Kidney glomerular epithelial cell (primary cell): ENCODE results near the gene HOATZ.
A peak's percentile ranks its signal among the peaks of the same experiment; 100 is the strongest.

Experiments
- DNase-seq: peaks from one replicate; lab custom pipeline; 2025; lab: John Stamatoyannopoulos, UW

Gene HOATZ

DNA sequence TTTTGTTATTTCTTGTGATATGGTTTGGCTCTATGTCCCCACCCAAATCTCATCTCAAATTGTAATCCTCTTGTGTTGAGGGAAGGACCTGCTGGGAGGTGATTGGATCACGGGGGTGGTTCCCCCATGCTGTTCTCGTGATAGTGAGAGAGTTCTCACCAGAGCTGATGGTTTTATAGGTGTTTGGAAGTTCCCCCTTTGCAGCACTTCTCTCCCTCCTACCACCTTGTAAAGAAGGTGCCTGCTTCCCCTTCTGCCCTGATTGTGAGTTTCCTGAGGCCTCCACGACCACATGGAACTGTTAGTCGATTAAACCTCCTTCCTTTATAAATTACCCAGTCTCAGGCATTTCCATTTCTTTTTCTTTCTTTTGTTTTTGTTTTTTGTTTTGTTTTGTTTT is 63.2 kb downstream of the HOATZ start:
- no peak for DNase-seq

GRCh38 chr11:111581341-111581740 is 66.8 kb downstream of the HOATZ start:
- no peak for DNase-seq

- DNase-seq, result no peak
Observed at GRCh38 chr11:111582163-111582562, 67.6 kb downstream of the HOATZ start.

GRCh38 chr11:111582881-111583280 is 68.3 kb downstream of the HOATZ start:
- no peak for DNase-seq

GRCh38 chr11:111585371-111585770 is 70.8 kb downstream of the HOATZ start:
- no peak for DNase-seq

DNA sequence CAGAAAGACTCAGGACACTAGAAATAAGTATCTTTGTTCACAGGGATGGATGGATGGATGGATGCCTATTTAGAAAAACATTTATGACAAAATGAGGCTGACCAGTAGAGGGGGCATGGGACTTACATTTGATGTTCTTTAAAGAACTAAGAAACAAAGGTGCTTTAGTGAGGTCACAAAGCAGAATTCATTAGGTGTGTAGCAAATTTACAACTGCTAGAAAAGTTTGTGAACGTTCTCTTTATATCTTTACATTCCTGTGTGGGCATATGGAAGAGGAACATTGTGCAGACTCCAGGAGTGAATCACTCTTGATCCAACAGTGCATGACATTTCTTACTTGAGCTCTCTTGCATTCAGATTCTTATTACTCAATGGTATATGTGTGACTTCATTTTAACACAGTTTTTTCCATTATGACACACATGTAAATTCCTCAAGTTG is 71.8 kb downstream of the HOATZ start:
- DNase-seq, result peak; percentile 75
